DOHH2 (cell line): Measurements from ENCODE around the gene FRS2.

ENCODE experiments used
- H3F3A ChIP-seq: fragments of 200-600 bp; sonication (generic), shearing (Covaris generic); 2 replicates; pipeline ENCODE4 v1.6.0; 2016; ENCODE audit warnings: antibody characterized with exemption, mild to moderate bottlenecking; ENCODE audit not compliant: control insufficient read depth, insufficient read depth
- H3K27ac ChIP-seq: fragments of 200-600 bp; sonication (generic); 2 replicates; pipeline ENCODE4 v1.5.1; 2014; ENCODE audit warnings: low read depth, mild to moderate bottlenecking, low read length, moderate library complexity
- H3K27me3 ChIP-seq: fragments of 200-600 bp; sonication (generic); 2 replicates; pipeline ENCODE4 v1.6.1; 2014; ENCODE audit warnings: mild to moderate bottlenecking, low read length, mixed read lengths; ENCODE audit not compliant: control insufficient read depth
- H3K36me3 ChIP-seq: fragments of 200-600 bp; sonication (generic); 2 replicates; pipeline ENCODE4 v1.6.1; 2014; ENCODE audit warnings: mild to moderate bottlenecking, low read length, moderate library complexity, mixed read lengths; ENCODE audit not compliant: control insufficient read depth
- H3K4me1 ChIP-seq: fragments of 200-600 bp; sonication (generic); 2 replicates; pipeline ENCODE4 v1.6.1; 2014; ENCODE audit warnings: mild to moderate bottlenecking, low read length, mixed read lengths; ENCODE audit not compliant: control insufficient read depth
- H3K4me2 ChIP-seq: fragments of 200-600 bp; sonication (generic); 2 replicates; pipeline ENCODE4 v1.6.0; 2014; ENCODE audit warnings: mild to moderate bottlenecking, low read length, moderate library complexity
- H3K4me3 ChIP-seq: fragments of 200-600 bp; sonication (generic); 2 replicates; pipeline ENCODE4 v1.5.1; 2014; ENCODE audit warnings: mild to moderate bottlenecking, low read length, mixed read lengths
- H3K79me2 ChIP-seq: fragments of 200-600 bp; sonication (generic); 2 replicates; pipeline ENCODE4 v1.6.1; 2014; ENCODE audit warnings: mild to moderate bottlenecking, low read length, mixed read lengths; ENCODE audit not compliant: control insufficient read depth
- H3K9me2 ChIP-seq: fragments of 200-600 bp; sonication (generic); replicated peaks from 2 replicates; pipeline ENCODE4 v1.6.1; 2014; ENCODE audit warnings: mild to moderate bottlenecking, low read length, mixed read lengths; ENCODE audit not compliant: control insufficient read depth
- H3K9me3 ChIP-seq: fragments of 200-600 bp; sonication (generic); 2 replicates; pipeline ENCODE4 v1.6.1; 2014; ENCODE audit warnings: antibody characterized with exemption, low read length, mixed read lengths; ENCODE audit not compliant: control insufficient read depth, insufficient read depth
- H4K20me1 ChIP-seq: fragments of 200-600 bp; sonication (generic); 2 replicates; pipeline ENCODE4 v1.6.0; 2014; ENCODE audit warnings: low read depth, mild to moderate bottlenecking, antibody characterized with exemption, low read length, moderate library complexity; ENCODE audit not compliant: control insufficient read depth, insufficient read depth
- EZH2phosphoT487 ChIP-seq: fragments of 200-600 bp; sonication (generic); IDR thresholded peaks from 2 replicates; pipeline ENCODE4 v1.6.1; 2017; ENCODE audit warnings: borderline replicate concordance, mild to moderate bottlenecking, antibody characterized with exemption, low read length, moderate library complexity, mixed read lengths
- TF ChIP-seq, protein P1 (sequence below): fragments of 200-600 bp; sonication (generic); IDR thresholded peaks from one replicate; pipeline ENCODE4 v1.5.1; 2014; ENCODE audit warnings: antibody characterized with exemption, mild to moderate bottlenecking, low read depth, low read length; ENCODE audit not compliant: poor library complexity, severe bottlenecking

Gene FRS2

DNA sequence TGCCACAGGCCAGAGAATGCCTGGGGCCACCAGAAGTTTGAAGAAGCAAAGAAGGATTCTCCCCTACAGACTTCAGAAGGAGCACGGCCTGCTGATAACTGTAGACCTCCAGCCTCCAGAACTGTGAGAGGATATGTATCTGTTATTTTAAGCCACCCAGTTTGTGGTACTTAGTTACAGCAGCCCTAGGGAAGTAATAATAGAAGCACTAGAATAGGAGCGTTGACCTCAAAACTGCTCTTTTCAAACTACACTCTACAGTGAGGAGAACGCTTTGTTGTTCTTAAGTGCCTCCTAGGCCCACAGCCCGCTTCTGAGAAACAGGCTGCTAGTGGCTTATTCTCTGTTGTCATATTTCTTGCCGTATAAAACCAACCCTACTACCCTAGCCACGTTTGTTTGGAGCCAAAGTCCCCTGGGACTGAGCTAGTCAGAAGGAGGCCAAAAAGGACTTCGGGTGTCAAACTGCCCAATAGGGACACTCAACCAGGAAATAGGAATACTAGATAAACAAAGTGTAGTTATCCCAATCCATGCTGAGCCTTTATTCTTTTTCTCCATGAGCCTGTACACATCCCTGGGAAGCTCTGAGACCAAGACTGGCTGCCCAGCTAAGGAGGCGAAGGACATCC lies 38.5 kb upstream of the FRS2 start:
- H3K27ac ChIP-seq: no peak overlapping the region
- H3K36me3 ChIP-seq: no peaks in the 10 kb centered on the region
- no peaks in the 10 kb centered on the region for H3K4me1 ChIP-seq
- no peaks in the 10 kb centered on the region for H4K20me1 ChIP-seq
- H3K4me2 ChIP-seq: no peak overlapping the region
- no peaks in the 10 kb centered on the region for H3K9me3 ChIP-seq
- H3K9me2 ChIP-seq: no peaks in the 10 kb centered on the region
- no peaks in the 10 kb centered on the region for H3F3A ChIP-seq
- H3K79me2 ChIP-seq: no peaks in the 10 kb centered on the region
- H3K4me3 ChIP-seq: no peak overlapping the region
- TF ChIP-seq EZH2phosphoT487: no peak
- TF ChIP-seq, protein P1, sequence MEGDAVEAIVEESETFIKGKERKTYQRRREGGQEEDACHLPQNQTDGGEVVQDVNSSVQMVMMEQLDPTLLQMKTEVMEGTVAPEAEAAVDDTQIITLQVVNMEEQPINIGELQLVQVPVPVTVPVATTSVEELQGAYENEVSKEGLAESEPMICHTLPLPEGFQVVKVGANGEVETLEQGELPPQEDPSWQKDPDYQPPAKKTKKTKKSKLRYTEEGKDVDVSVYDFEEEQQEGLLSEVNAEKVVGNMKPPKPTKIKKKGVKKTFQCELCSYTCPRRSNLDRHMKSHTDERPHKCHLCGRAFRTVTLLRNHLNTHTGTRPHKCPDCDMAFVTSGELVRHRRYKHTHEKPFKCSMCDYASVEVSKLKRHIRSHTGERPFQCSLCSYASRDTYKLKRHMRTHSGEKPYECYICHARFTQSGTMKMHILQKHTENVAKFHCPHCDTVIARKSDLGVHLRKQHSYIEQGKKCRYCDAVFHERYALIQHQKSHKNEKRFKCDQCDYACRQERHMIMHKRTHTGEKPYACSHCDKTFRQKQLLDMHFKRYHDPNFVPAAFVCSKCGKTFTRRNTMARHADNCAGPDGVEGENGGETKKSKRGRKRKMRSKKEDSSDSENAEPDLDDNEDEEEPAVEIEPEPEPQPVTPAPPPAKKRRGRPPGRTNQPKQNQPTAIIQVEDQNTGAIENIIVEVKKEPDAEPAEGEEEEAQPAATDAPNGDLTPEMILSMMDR: no peak
- H3K27me3 ChIP-seq: no peaks in the 10 kb centered on the region

DNA sequence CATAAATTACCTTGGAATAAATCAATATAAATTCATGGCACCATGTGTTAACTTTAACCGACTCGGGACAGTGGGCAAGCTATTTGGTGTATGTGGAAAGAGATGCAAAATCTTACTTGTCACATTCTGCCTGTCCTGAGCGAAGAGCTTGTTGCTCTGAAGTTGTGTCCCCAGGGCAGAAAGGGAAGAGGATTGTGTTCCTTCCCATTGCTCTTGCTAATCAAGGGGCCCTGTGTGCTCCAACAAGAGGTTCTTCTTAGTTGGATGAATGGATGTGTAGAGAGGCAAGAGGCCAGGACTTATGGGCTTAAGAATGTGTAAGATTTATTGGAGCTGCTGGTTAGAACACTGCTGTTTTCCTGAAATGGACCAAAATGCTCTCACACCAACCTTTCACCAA lies 36.5 kb upstream of the FRS2 start:
- no peaks in the 10 kb centered on the region for H3K9me2 ChIP-seq
- H3K27ac ChIP-seq: no peak overlapping the region
- no peak overlapping the region for H3K4me2 ChIP-seq
- no peaks in the 10 kb centered on the region for H3K79me2 ChIP-seq
- no peak overlapping the region for H3K4me3 ChIP-seq
- H3K9me3 ChIP-seq: no peaks in the 10 kb centered on the region
- no peaks in the 10 kb centered on the region for H3F3A ChIP-seq
- no peaks in the 10 kb centered on the region for H3K36me3 ChIP-seq
- TF ChIP-seq EZH2phosphoT487: no peak
- H3K27me3 ChIP-seq: no peaks in the 10 kb centered on the region
- no peaks in the 10 kb centered on the region for H4K20me1 ChIP-seq
- no peaks in the 10 kb centered on the region for H3K4me1 ChIP-seq

DNA sequence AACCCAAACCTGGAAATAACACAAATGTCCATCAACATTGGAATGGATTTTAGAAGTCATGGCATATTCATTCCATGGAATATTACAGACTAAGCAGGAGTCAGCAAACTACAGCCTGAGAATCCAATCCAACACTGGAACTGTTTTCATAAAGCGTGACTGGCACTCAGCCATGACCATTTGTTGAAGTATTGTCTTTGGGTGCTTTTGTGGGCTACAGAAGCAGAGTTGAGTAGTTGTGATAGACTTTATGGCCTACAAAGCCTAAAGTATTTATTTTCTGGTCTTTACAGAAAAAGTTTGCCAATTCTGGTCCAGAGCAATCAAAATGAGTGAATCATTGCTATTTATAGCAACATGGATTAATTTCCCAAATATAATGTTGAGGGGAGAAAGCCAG lies 34.5 kb upstream of the FRS2 start:
- Histone ChIP-seq H3K27ac (no peak overlapping the region), H3K4me3 (no peak overlapping the region), H3K79me2 (no peaks in the 10 kb centered on the region), H3K4me1 (no peaks in the 10 kb centered on the region), H3K36me3 (no peaks in the 10 kb centered on the region), H3K4me2 (no peak overlapping the region), H3K9me2 (no peaks in the 10 kb centered on the region), H4K20me1 (no peaks in the 10 kb centered on the region), H3K27me3 (no peaks in the 10 kb centered on the region), H3F3A (no peaks in the 10 kb centered on the region), H3K9me3 (no peaks in the 10 kb centered on the region)
- TF ChIP-seq EZH2phosphoT487: no peak
- TF ChIP-seq, protein P1: no peak

DNA sequence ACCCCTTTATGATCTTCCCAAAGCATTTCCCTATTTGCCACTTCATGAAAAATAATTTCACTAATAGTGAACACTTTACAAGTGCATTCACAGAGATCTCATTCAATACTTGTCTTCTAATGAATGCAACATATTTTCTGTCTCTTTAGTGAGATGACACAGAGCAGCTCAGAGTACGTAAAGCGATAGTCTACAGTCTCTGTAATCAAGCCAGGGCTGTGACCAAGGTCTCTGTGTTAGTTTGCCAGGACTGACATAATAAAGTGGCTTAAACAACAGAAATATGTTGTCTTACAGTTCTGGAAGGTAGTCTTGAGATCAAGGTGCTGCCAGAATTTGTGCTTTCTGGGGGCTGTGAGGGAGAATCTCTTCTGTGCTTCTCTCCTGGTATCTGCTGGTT lies 33.1 kb upstream of the FRS2 start:
- no peaks in the 10 kb centered on the region for H3F3A ChIP-seq
- H3K4me1 ChIP-seq: no peaks in the 10 kb centered on the region
- no peaks in the 10 kb centered on the region for H4K20me1 ChIP-seq
- H3K27me3 ChIP-seq: no peaks in the 10 kb centered on the region
- no peaks in the 10 kb centered on the region for H3K9me3 ChIP-seq
- H3K79me2 ChIP-seq: no peaks in the 10 kb centered on the region
- no peak overlapping the region for H3K4me2 ChIP-seq
- H3K9me2 ChIP-seq: no peaks in the 10 kb centered on the region
- no peak overlapping the region for H3K27ac ChIP-seq
- no peak overlapping the region for H3K4me3 ChIP-seq
- no peak for TF ChIP-seq EZH2phosphoT487
- TF ChIP-seq, protein P1: no peak
- H3K36me3 ChIP-seq: no peaks in the 10 kb centered on the region
